ENCODE results near the gene GATD1. TPM values are rescaled to one million over a fixed set of nuclear protein-coding genes. Genes with fewer than 3 reads are reported as not detected.

The GATD1 gene
- total and polyA plus RNA-seq, 9 of the 15 experiments (the other 6 are each of a cell fraction or from before 2014, with no cell fraction given): 2.8 to 144 (median 36.9) TPM

GRCh38 chr11:764322-765024 is 12.8 kb downstream of the GATD1 start (continued):
- TF ChIP-seq POLR2AphosphoS2 (IDR thresholded peaks at IDR 0.05; ENCODE audit: low read length) (peak; percentile 26; the same call in 1 of the 2 replicates), TBP (optimal IDR thresholded peaks at IDR 0.05; ENCODE audit: low read depth, low read length) (no peak), RBFOX2 (IDR thresholded peaks at IDR 0.05; ENCODE audit: low read depth, low read length) (peak; percentile 43), GTF2F1 (IDR thresholded peaks at IDR 0.05; ENCODE audit: low read depth, low read length) (no peak), RB1 (IDR thresholded peaks at IDR 0.05; ENCODE audit: low read depth) (peak; percentile 26; the same call in 1 of the 2 replicates), PCBP2 (IDR thresholded peaks at IDR 0.05; ENCODE audit: low read depth, low read length, poor library complexity, severe bottlenecking) (no peak), SOX6 (IDR thresholded peaks at IDR 0.05) (no peak), PCBP1 (IDR thresholded peaks at IDR 0.05; ENCODE audit: low read depth, low read length, poor library complexity, severe bottlenecking) (no peak), SMAD1 (IDR thresholded peaks at IDR 0.05; ENCODE audit: low read depth, low read length, partially characterized antibody) (no peak), NFYB (IDR thresholded peaks at IDR 0.05; ENCODE audit: extremely low read depth, insufficient read length) (no peak), MYNN (IDR thresholded peaks at IDR 0.05) (peak; percentile 69), MYNN (CRISPR knock-in tag; IDR thresholded peaks at IDR 0.05) (no peak), SAP30 (IDR thresholded peaks at IDR 0.05; ENCODE audit: borderline replicate concordance, insufficient read depth, low read depth, low read length, poor library complexity, severe bottlenecking) (no peak), SNIP1 (IDR thresholded peaks at IDR 0.05; ENCODE audit: low read depth) (no peak), BCL6 (CRISPR knock-in tag; IDR thresholded peaks at IDR 0.05) (no peak), KDM4B (IDR thresholded peaks at IDR 0.05; ENCODE audit: borderline replicate concordance in 2 of 2, low read depth in 1 of 2) (no peak), ZNF764 (CRISPR knock-in tag; IDR thresholded peaks at IDR 0.05; ENCODE audit: low read depth) (no peak), TAF1 (IDR thresholded peaks at IDR 0.05; ENCODE audit: control insufficient read depth, extremely low read depth, insufficient read depth, low read length, severe bottlenecking) (peak; percentile 8), SMARCA5 (IDR thresholded peaks at IDR 0.05) (no peak), MNT (conservative IDR thresholded peaks at IDR 0.05) (no peak), SNRNP70 (optimal IDR thresholded peaks at IDR 0.05; ENCODE audit: low read depth, low read length) (no peak), ZNF316 (IDR thresholded peaks at IDR 0.05) (no peak), SPI1 (IDR thresholded peaks at IDR 0.05; ENCODE audit: borderline replicate concordance, low read depth, low read length) (no peak)
- TF ChIP-seq, protein P1, sequence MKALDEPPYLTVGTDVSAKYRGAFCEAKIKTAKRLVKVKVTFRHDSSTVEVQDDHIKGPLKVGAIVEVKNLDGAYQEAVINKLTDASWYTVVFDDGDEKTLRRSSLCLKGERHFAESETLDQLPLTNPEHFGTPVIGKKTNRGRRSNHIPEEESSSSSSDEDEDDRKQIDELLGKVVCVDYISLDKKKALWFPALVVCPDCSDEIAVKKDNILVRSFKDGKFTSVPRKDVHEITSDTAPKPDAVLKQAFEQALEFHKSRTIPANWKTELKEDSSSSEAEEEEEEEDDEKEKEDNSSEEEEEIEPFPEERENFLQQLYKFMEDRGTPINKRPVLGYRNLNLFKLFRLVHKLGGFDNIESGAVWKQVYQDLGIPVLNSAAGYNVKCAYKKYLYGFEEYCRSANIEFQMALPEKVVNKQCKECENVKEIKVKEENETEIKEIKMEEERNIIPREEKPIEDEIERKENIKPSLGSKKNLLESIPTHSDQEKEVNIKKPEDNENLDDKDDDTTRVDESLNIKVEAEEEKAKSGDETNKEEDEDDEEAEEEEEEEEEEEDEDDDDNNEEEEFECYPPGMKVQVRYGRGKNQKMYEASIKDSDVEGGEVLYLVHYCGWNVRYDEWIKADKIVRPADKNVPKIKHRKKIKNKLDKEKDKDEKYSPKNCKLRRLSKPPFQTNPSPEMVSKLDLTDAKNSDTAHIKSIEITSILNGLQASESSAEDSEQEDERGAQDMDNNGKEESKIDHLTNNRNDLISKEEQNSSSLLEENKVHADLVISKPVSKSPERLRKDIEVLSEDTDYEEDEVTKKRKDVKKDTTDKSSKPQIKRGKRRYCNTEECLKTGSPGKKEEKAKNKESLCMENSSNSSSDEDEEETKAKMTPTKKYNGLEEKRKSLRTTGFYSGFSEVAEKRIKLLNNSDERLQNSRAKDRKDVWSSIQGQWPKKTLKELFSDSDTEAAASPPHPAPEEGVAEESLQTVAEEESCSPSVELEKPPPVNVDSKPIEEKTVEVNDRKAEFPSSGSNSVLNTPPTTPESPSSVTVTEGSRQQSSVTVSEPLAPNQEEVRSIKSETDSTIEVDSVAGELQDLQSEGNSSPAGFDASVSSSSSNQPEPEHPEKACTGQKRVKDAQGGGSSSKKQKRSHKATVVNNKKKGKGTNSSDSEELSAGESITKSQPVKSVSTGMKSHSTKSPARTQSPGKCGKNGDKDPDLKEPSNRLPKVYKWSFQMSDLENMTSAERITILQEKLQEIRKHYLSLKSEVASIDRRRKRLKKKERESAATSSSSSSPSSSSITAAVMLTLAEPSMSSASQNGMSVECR (CRISPR knock-in tag; IDR thresholded peaks at IDR 0.05): no peak; the same call in 1 of the 2 replicates

All from K562 (cell line).